ENCODE results near the gene MTA2.
"Not testable (repeated sequence)": the region's sequence is repeated elsewhere in the genome, so short reads cannot be mapped to it uniquely, and the experiment has no call there.

Gene MTA2

GRCh38 chr11:62601372-62602140 lies at the start of gene MTA2:
MTA2 (minus strand) TSS chr11:62601865; CDS start chr11:62601450, 415 bp downstream.
- Histone ChIP-seq H3K27ac (peak within 1 kb of the TSS; percentile 100), H3K27me3 (no peaks in the 10 kb centered on the region), H3K9me3 (no peaks in the 10 kb centered on the region), H3K4me3 (peak within 1 kb of the TSS; percentile 91), H3K4me2 (peak within 1 kb of the TSS; percentile 100), H3K4me1 (peaks cover 60% of the 10 kb centered on the region), H4K20me1 (peaks cover 29% of the 10 kb centered on the region), H3K9ac (peak within 1 kb of the TSS; percentile 100), H3K36me3 (peaks cover 54% of the 10 kb centered on the region)
- no peak for TF ChIP-seq Cebpa-rat (IDR thresholded peaks at IDR 0.05)

GRCh38 chr11:62650283-62650682 lies 48.6 kb upstream of the MTA2 start:
- not testable (repeated sequence) for H3K27me3 ChIP-seq, H3K4me2 ChIP-seq, H3K27ac ChIP-seq, H3K4me3 ChIP-seq, H3K9me3 ChIP-seq
- Histone ChIP-seq H3K9ac (peak overlapping the region; percentile 35; the same call in 1 of the 2 replicates), H4K20me1 (peaks cover 56% of the 10 kb centered on the region), H3K36me3 (peaks cover 45% of the 10 kb centered on the region), H3K4me1 (peaks cover 41% of the 10 kb centered on the region)

- Histone ChIP-seq H3K27ac (no peak overlapping the region), H3K4me1 (peaks cover 49% of the 10 kb centered on the region), H4K20me1 (peaks cover 63% of the 10 kb centered on the region), H3K4me3 (no peak overlapping the region), H3K4me2 (no peak overlapping the region), H3K9ac (peak overlapping the region; percentile 45; the same call in 1 of the 2 replicates), H3K9me3 (no peaks in the 10 kb centered on the region), H3K27me3 (no peaks in the 10 kb centered on the region), H3K36me3 (peaks cover 49% of the 10 kb centered on the region)
- no peak for TF ChIP-seq Cebpa-rat (IDR thresholded peaks at IDR 0.05)
Observed at GRCh38 chr11:62649486-62649885, 47.8 kb upstream of the MTA2 start.

- H4K20me1 ChIP-seq = peaks cover 68% of the 10 kb centered on the region
- H3K27ac ChIP-seq = no peak overlapping the region
- no peak overlapping the region for H3K4me3 ChIP-seq
- H3K4me1 ChIP-seq = peaks cover 53% of the 10 kb centered on the region
- H3K9ac ChIP-seq = peak overlapping the region; percentile 45
- TF ChIP-seq Cebpa-rat (IDR thresholded peaks at IDR 0.05) = no peak
- no peak overlapping the region for H3K4me2 ChIP-seq
- H3K27me3 ChIP-seq = no peaks in the 10 kb centered on the region
- peaks cover 54% of the 10 kb centered on the region for H3K36me3 ChIP-seq
- H3K9me3 ChIP-seq = no peaks in the 10 kb centered on the region
Observed at GRCh38 chr11:62648967-62649364, 47.3 kb upstream of the MTA2 start.

GRCh38 chr11:62648185-62648966 lies 46.7 kb upstream of the MTA2 start:
- peak overlapping the region; percentile 45 for H3K9ac ChIP-seq
- H3K27ac ChIP-seq = no peak overlapping the region
- no peak overlapping the region for H3K4me3 ChIP-seq
- TF ChIP-seq Cebpa-rat (IDR thresholded peaks at IDR 0.05) = no peak
- H3K36me3 ChIP-seq = peaks cover 60% of the 10 kb centered on the region
- H3K9me3 ChIP-seq = no peaks in the 10 kb centered on the region
- peaks cover 53% of the 10 kb centered on the region for H3K4me1 ChIP-seq
- no peaks in the 10 kb centered on the region for H3K27me3 ChIP-seq
- no peak overlapping the region for H3K4me2 ChIP-seq
- peaks cover 74% of the 10 kb centered on the region for H4K20me1 ChIP-seq

GRCh38 chr11:62647609-62648005 lies 45.9 kb upstream of the MTA2 start:
- no peak overlapping the region for H3K4me3 ChIP-seq
- no peak for TF ChIP-seq Cebpa-rat (IDR thresholded peaks at IDR 0.05)
- H3K27ac ChIP-seq = no peak overlapping the region
- H4K20me1 ChIP-seq = peaks cover 79% of the 10 kb centered on the region
- peaks cover 68% of the 10 kb centered on the region for H3K36me3 ChIP-seq
- 0 out of 2 replicates have a peak overlapping the region, but pooled peaks have one; percentile 47 for H3K4me2 ChIP-seq
- 0 out of 2 replicates have a peak overlapping the region, but pooled peaks have one; percentile 23 for H3K9ac ChIP-seq
- H3K27me3 ChIP-seq = no peaks in the 10 kb centered on the region
- no peaks in the 10 kb centered on the region for H3K9me3 ChIP-seq
- H3K4me1 ChIP-seq = peaks cover 53% of the 10 kb centered on the region

GRCh38 chr11:62646825-62647608 lies 45.4 kb upstream of the MTA2 start:
- Histone ChIP-seq H4K20me1 (peaks cover 80% of the 10 kb centered on the region), H3K4me2 (peak overlapping the region; percentile 47), H3K4me3 (peak overlapping the region; percentile 97; the same call in 1 of the 2 replicates), H3K36me3 (peaks cover 74% of the 10 kb centered on the region), H3K9me3 (no peaks in the 10 kb centered on the region), H3K27ac (no peak overlapping the region), H3K27me3 (no peaks in the 10 kb centered on the region), H3K9ac (peak overlapping the region; percentile 48; the same call in 1 of the 2 replicates), H3K4me1 (peaks cover 53% of the 10 kb centered on the region)
- TF ChIP-seq Cebpa-rat (IDR thresholded peaks at IDR 0.05) = no peak

GRCh38 chr11:62645946-62646824 lies 44.5 kb upstream of the MTA2 start, which contains the start of gene GANAB:
GANAB (minus strand) TSS chr11:62646613; CDS start chr11:62646599, 14 bp downstream.
- TF ChIP-seq Cebpa-rat (IDR thresholded peaks at IDR 0.05) = no peak
- peaks cover 53% of the 10 kb centered on the region for H3K4me1 ChIP-seq
- peak within 1 kb of the TSS; percentile 97 for H3K27ac ChIP-seq
- peak within 1 kb of the TSS; percentile 98 for H3K9ac ChIP-seq
- peak within 1 kb of the TSS; percentile 92 for H3K4me2 ChIP-seq
- no peaks in the 10 kb centered on the region for H3K27me3 ChIP-seq
- H3K9me3 ChIP-seq = no peaks in the 10 kb centered on the region
- peaks cover 76% of the 10 kb centered on the region for H3K36me3 ChIP-seq
- H4K20me1 ChIP-seq = peaks cover 88% of the 10 kb centered on the region
- H3K4me3 ChIP-seq = peak within 1 kb of the TSS; percentile 97

- Histone ChIP-seq H3K9me3 (no peaks in the 10 kb centered on the region), H3K4me1 (peaks cover 58% of the 10 kb centered on the region), H3K4me2 (peak overlapping the region; percentile 92), H3K9ac (peak overlapping the region; percentile 98), H3K36me3 (peaks cover 76% of the 10 kb centered on the region), H3K27ac (peak overlapping the region; percentile 97), H3K4me3 (peak overlapping the region; percentile 97), H3K27me3 (no peaks in the 10 kb centered on the region), H4K20me1 (peaks cover 88% of the 10 kb centered on the region)
- no peak for TF ChIP-seq Cebpa-rat (IDR thresholded peaks at IDR 0.05)
Observed at GRCh38 chr11:62645671-62645945, 43.9 kb upstream of the MTA2 start.

Measured in BLaER1 (cell line).